ENCODE measurements around the gene TCF7. TPM values are rescaled to one million over a fixed set of nuclear protein-coding genes. Genes with fewer than 3 reads are reported as not detected.

The TCF7 gene
- total RNA-seq, 1 experiment from 2014 or later, result 18.2 TPM

- H3K9me3 ChIP-seq (ENCODE audit: control insufficient read depth, low read depth, low read length), result no peaks in the 10 kb centered on the region
- Mint-ChIP-seq H3K9me3 (no peaks in the 10 kb centered on the region), H3K4me3 (no peak overlapping the region), H3K27ac (no peak overlapping the region; a peak in 1 of 7 replicates), H3K4me1 (peaks cover 9 to 10% of the 10 kb centered on the region in 2 experiments; a peak in 2 of 4 replicates), H3K27me3 (ENCODE audit: low read depth) (peaks cover 18% of the 10 kb centered on the region), H3K36me3 (ENCODE audit: insufficient read depth in 1 of 3, low read depth in 3 of 3) (no peaks in the 10 kb centered on the region)
- no peak overlapping the region for H2BK120ac ChIP-seq (ENCODE audit: low read depth, low read length, poor library complexity, severe bottlenecking)
- H3K14ac ChIP-seq (ENCODE audit: insufficient read depth, low read length), result no peak overlapping the region
- no peak overlapping the region for H3K18ac ChIP-seq (ENCODE audit: insufficient read length, low read depth, low read length)
- H2AFZ ChIP-seq (ENCODE audit: low read length), result no peak overlapping the region
- H2AK5ac ChIP-seq (ENCODE audit: insufficient read length, low read length), result no peak overlapping the region
- no CpG with 5 or more reads among the region's 5 CpGs for WGBS (ENCODE audit: extremely low coverage, insufficient read length, low lambda C conversion rate)
- H4K20me1 ChIP-seq (ENCODE audit: control insufficient read depth, insufficient read depth, insufficient read length), result no peaks in the 10 kb centered on the region
- no peak for TF ChIP-seq CTCF (conservative IDR thresholded peaks at IDR 0.05)
- no peaks in the 10 kb centered on the region for H3K79me1 ChIP-seq (ENCODE audit: insufficient read depth, low read depth, low read length, poor library complexity, severe bottlenecking)
- H2BK20ac ChIP-seq (ENCODE audit: low read depth, low read length, poor library complexity, severe bottlenecking), result no peak overlapping the region
- H3K23ac ChIP-seq (ENCODE audit: insufficient read length, low read depth, low read length), result no peak overlapping the region
- H3K4me2 ChIP-seq (ENCODE audit: insufficient read depth, insufficient read length, low read length), result no peak overlapping the region
- no peak overlapping the region for H2BK15ac ChIP-seq (ENCODE audit: low read depth, low read length)
- H2BK12ac ChIP-seq (ENCODE audit: insufficient read length, low read depth, low read length), result no peak overlapping the region
- H3K27ac ChIP-seq (ENCODE audit: insufficient read length, low read depth, low read length), result no peak overlapping the region
- H3K4me1 ChIP-seq (ENCODE audit: insufficient read depth, low read length), result 0 out of 2 replicates have a peak, but pooled peaks cover 3% of the 10 kb centered on the region
- H4K5ac ChIP-seq (ENCODE audit: insufficient read length, low read depth, low read length), result no peak overlapping the region
- no peak overlapping the region for H4K91ac ChIP-seq (ENCODE audit: insufficient read length, low read depth, low read length)
- no peak overlapping the region for H3K4ac ChIP-seq (ENCODE audit: low read depth, low read length)
- no peak overlapping the region for H2BK5ac ChIP-seq (ENCODE audit: insufficient read length, low read length)
- H3K9ac ChIP-seq (ENCODE audit: extremely low read depth, insufficient read length, low read length), result no peak overlapping the region
- no peak for DNase-seq
- no peak overlapping the region for H4K8ac ChIP-seq (replicated peaks; ENCODE audit: insufficient read length, low read depth, low read length)
- H3K56ac ChIP-seq (ENCODE audit: insufficient read length, low read depth, low read length), result no peak overlapping the region
- H3T11ph ChIP-seq (ENCODE audit: low read length), result no peak overlapping the region
- no peaks in the 10 kb centered on the region for H3K27me3 ChIP-seq (ENCODE audit: insufficient read depth, low read length)
- no peaks in the 10 kb centered on the region for H3K79me2 ChIP-seq (ENCODE audit: insufficient read depth, low read length)
- no peaks in the 10 kb centered on the region for H3K23me2 ChIP-seq (ENCODE audit: insufficient read length, low read depth, low read length, poor library complexity, severe bottlenecking)
Observed at GRCh38 chr5:134083517-134083916, 31.0 kb upstream of the TCF7 start.

All from H9 (cell line).